Measurements from ENCODE around the gene LRRK1.

LRRK1 gene

GRCh38 chr15:101001796-101002195, 82.6 kb downstream of the LRRK1 start:
- Histone ChIP-seq H3K36me3 (replicated peaks in 1 of 2; ENCODE audit: control insufficient read depth in 2 of 2, insufficient read depth in 2 of 2, low read length in 2 of 2) (no peaks in the 10 kb centered on the region), H2BK5ac (ENCODE audit: low read length) (no peak overlapping the region), H4K8ac (ENCODE audit: low read depth, low read length) (no peak overlapping the region), H3K4me3 (ENCODE audit: low read length in 2 of 2) (no peak overlapping the region), H3K27ac (replicated peaks; ENCODE audit: low read length) (no peak overlapping the region), H4K91ac (ENCODE audit: low read depth, low read length, poor library complexity) (no peak overlapping the region), H3K14ac (ENCODE audit: low read length) (no peak overlapping the region), H3K4ac (ENCODE audit: low read length) (no peak overlapping the region), H3K27me3 (ENCODE audit: control insufficient read depth in 3 of 3, insufficient read depth in 3 of 3, low read depth in 1 of 3, low read length in 3 of 3) (peaks cover 0 to 7% (median 0%) of the 10 kb centered on the region in 3 experiments), H2BK15ac (ENCODE audit: low read length) (no peak overlapping the region), H3K4me1 (ENCODE audit: control insufficient read depth in 2 of 2, insufficient read depth in 1 of 2, low read depth in 1 of 2, low read length in 2 of 2) (no peaks in the 10 kb centered on the region), H3K23ac (ENCODE audit: low read depth, low read length, poor library complexity) (no peak overlapping the region), H3K79me1 (ENCODE audit: low read depth, low read length) (no peaks in the 10 kb centered on the region), H3K9ac (ENCODE audit: low read depth, low read length, poor library complexity) (no peak overlapping the region), H2BK120ac (ENCODE audit: low read depth, low read length) (no peak overlapping the region), H2AFZ (ENCODE audit: low read length) (no peak overlapping the region), H3K4me2 (ENCODE audit: insufficient read depth, low read length, poor library complexity, severe bottlenecking) (no peak overlapping the region), H2AK5ac (ENCODE audit: low read depth, low read length) (no peak overlapping the region), H2BK12ac (ENCODE audit: low read length) (no peak overlapping the region), H3K18ac (ENCODE audit: low read length) (no peak overlapping the region), H3K9me3 (replicated peaks in 1 of 2; ENCODE audit: control insufficient read depth in 2 of 2, insufficient read depth in 1 of 2, low read depth in 1 of 2, low read length in 2 of 2) (peaks cover 6 to 7% of the 10 kb centered on the region in 2 donors)
- no CpG with 5 or more reads among the region's 5 CpGs for WGBS, 2 donors (ENCODE audit: extremely low coverage in 2 of 2, insufficient read length in 2 of 2, insufficient replicate concordance in 1 of 2)
- no peak for DNase-seq (ENCODE audit: low spot score)

GRCh38 chr15:101003081-101003480, 83.9 kb downstream of the LRRK1 start:
- peaks cover 0 to 1% of the 10 kb centered on the region in 2 donors for H3K4me1 ChIP-seq (ENCODE audit: control insufficient read depth in 2 of 2, insufficient read depth in 1 of 2, low read depth in 1 of 2, low read length in 2 of 2)
- H3K27me3 ChIP-seq (ENCODE audit: control insufficient read depth in 3 of 3, insufficient read depth in 3 of 3, low read depth in 1 of 3, low read length in 3 of 3), result peaks cover 0 to 4% (median 3%) of the 10 kb centered on the region in 3 experiments
- no peak overlapping the region for H3K4me3 ChIP-seq (ENCODE audit: low read length in 2 of 2)
- no peak overlapping the region for H4K8ac ChIP-seq (ENCODE audit: low read depth, low read length)
- no peak overlapping the region for H2BK12ac ChIP-seq (ENCODE audit: low read length)
- peaks cover 6 to 7% of the 10 kb centered on the region in 2 donors for H3K9me3 ChIP-seq (replicated peaks in 1 of 2; ENCODE audit: control insufficient read depth in 2 of 2, insufficient read depth in 1 of 2, low read depth in 1 of 2, low read length in 2 of 2)
- no peak overlapping the region for H3K23ac ChIP-seq (ENCODE audit: low read depth, low read length, poor library complexity)
- no peaks in the 10 kb centered on the region for H3K36me3 ChIP-seq (replicated peaks in 1 of 2; ENCODE audit: control insufficient read depth in 2 of 2, insufficient read depth in 2 of 2, low read length in 2 of 2)
- no peaks in the 10 kb centered on the region for H3K79me1 ChIP-seq (ENCODE audit: low read depth, low read length)
- no peak overlapping the region for H3K4me2 ChIP-seq (ENCODE audit: insufficient read depth, low read length, poor library complexity, severe bottlenecking)
- no peak overlapping the region for H3K14ac ChIP-seq (ENCODE audit: low read length)
- no peak overlapping the region for H2BK15ac ChIP-seq (ENCODE audit: low read length)
- H4K91ac ChIP-seq (ENCODE audit: low read depth, low read length, poor library complexity), result no peak overlapping the region
- no peak overlapping the region for H3K18ac ChIP-seq (ENCODE audit: low read length)
- no peak overlapping the region for H3K4ac ChIP-seq (ENCODE audit: low read length)
- H3K27ac ChIP-seq (replicated peaks; ENCODE audit: low read length), result no peak overlapping the region
- no peak overlapping the region for H2BK5ac ChIP-seq (ENCODE audit: low read length)
- no peak overlapping the region for H2BK120ac ChIP-seq (ENCODE audit: low read depth, low read length)
- no peak overlapping the region for H2AFZ ChIP-seq (ENCODE audit: low read length)
- no CpG with 5 or more reads among the region's 1 CpG for WGBS, 2 donors (ENCODE audit: extremely low coverage in 2 of 2, insufficient read length in 2 of 2, insufficient replicate concordance in 1 of 2)
- no peak overlapping the region for H3K9ac ChIP-seq (ENCODE audit: low read depth, low read length, poor library complexity)
- H2AK5ac ChIP-seq (ENCODE audit: low read depth, low read length), result no peak overlapping the region
- DNase-seq (ENCODE audit: low spot score), result no peak

GRCh38 chr15:101003706-101004105, 84.5 kb downstream of the LRRK1 start:
- Histone ChIP-seq H3K4ac (ENCODE audit: low read length) (no peak overlapping the region), H2BK12ac (ENCODE audit: low read length) (no peak overlapping the region), H2BK120ac (ENCODE audit: low read depth, low read length) (no peak overlapping the region), H3K14ac (ENCODE audit: low read length) (no peak overlapping the region), H3K4me3 (ENCODE audit: low read length in 2 of 2) (no peak overlapping the region), H4K8ac (ENCODE audit: low read depth, low read length) (no peak overlapping the region), H3K18ac (ENCODE audit: low read length) (no peak overlapping the region), H4K91ac (ENCODE audit: low read depth, low read length, poor library complexity) (no peak overlapping the region), H3K27me3 (ENCODE audit: control insufficient read depth in 3 of 3, insufficient read depth in 3 of 3, low read depth in 1 of 3, low read length in 3 of 3) (peaks cover 0 to 4% (median 3%) of the 10 kb centered on the region in 3 experiments), H2BK15ac (ENCODE audit: low read length) (no peak overlapping the region), H3K4me1 (ENCODE audit: control insufficient read depth in 2 of 2, insufficient read depth in 1 of 2, low read depth in 1 of 2, low read length in 2 of 2) (peaks cover 0 to 1% of the 10 kb centered on the region in 2 donors), H3K4me2 (ENCODE audit: insufficient read depth, low read length, poor library complexity, severe bottlenecking) (no peak overlapping the region), H3K27ac (replicated peaks; ENCODE audit: low read length) (no peak overlapping the region), H3K36me3 (replicated peaks in 1 of 2; ENCODE audit: control insufficient read depth in 2 of 2, insufficient read depth in 2 of 2, low read length in 2 of 2) (no peaks in the 10 kb centered on the region), H3K79me1 (ENCODE audit: low read depth, low read length) (no peaks in the 10 kb centered on the region), H2AFZ (ENCODE audit: low read length) (no peak overlapping the region), H3K9me3 (replicated peaks in 1 of 2; ENCODE audit: control insufficient read depth in 2 of 2, insufficient read depth in 1 of 2, low read depth in 1 of 2, low read length in 2 of 2) (peaks cover 6 to 7% of the 10 kb centered on the region in 2 donors), H2BK5ac (ENCODE audit: low read length) (no peak overlapping the region), H3K9ac (ENCODE audit: low read depth, low read length, poor library complexity) (no peak overlapping the region), H3K23ac (ENCODE audit: low read depth, low read length, poor library complexity) (no peak overlapping the region), H2AK5ac (ENCODE audit: low read depth, low read length) (no peak overlapping the region)
- no peak for DNase-seq (ENCODE audit: low spot score)
- WGBS, 2 donors (ENCODE audit: extremely low coverage in 2 of 2, insufficient read length in 2 of 2, insufficient replicate concordance in 1 of 2), result no CpG with 5 or more reads among the region's 4 CpGs

GRCh38 chr15:101004500-101004899, 85.3 kb downstream of the LRRK1 start:
- no peak overlapping the region for H3K4ac ChIP-seq (ENCODE audit: low read length)
- H2BK12ac ChIP-seq (ENCODE audit: low read length), result no peak overlapping the region
- no peak overlapping the region for H4K91ac ChIP-seq (ENCODE audit: low read depth, low read length, poor library complexity)
- no CpG with 5 or more reads among the region's 4 CpGs for WGBS, 2 donors (ENCODE audit: extremely low coverage in 2 of 2, insufficient read length in 2 of 2, insufficient replicate concordance in 1 of 2)
- H3K4me3 ChIP-seq (ENCODE audit: low read length in 2 of 2), result no peak overlapping the region
- H3K4me1 ChIP-seq (ENCODE audit: control insufficient read depth in 2 of 2, insufficient read depth in 1 of 2, low read depth in 1 of 2, low read length in 2 of 2), result peaks cover 0 to 1% of the 10 kb centered on the region in 2 donors
- H2BK15ac ChIP-seq (ENCODE audit: low read length), result no peak overlapping the region
- no peak overlapping the region for H2BK120ac ChIP-seq (ENCODE audit: low read depth, low read length)
- H3K9me3 ChIP-seq (replicated peaks in 1 of 2; ENCODE audit: control insufficient read depth in 2 of 2, insufficient read depth in 1 of 2, low read depth in 1 of 2, low read length in 2 of 2), result peaks cover 6 to 7% of the 10 kb centered on the region in 2 donors
- no peak overlapping the region for H2AK5ac ChIP-seq (ENCODE audit: low read depth, low read length)
- H3K36me3 ChIP-seq (replicated peaks in 1 of 2; ENCODE audit: control insufficient read depth in 2 of 2, insufficient read depth in 2 of 2, low read length in 2 of 2), result no peaks in the 10 kb centered on the region
- no peak overlapping the region for H3K4me2 ChIP-seq (ENCODE audit: insufficient read depth, low read length, poor library complexity, severe bottlenecking)
- H3K27me3 ChIP-seq (ENCODE audit: control insufficient read depth in 3 of 3, insufficient read depth in 3 of 3, low read depth in 1 of 3, low read length in 3 of 3), result peaks cover 0 to 4% (median 3%) of the 10 kb centered on the region in 3 experiments
- H3K9ac ChIP-seq (ENCODE audit: low read depth, low read length, poor library complexity), result no peak overlapping the region
- H4K8ac ChIP-seq (ENCODE audit: low read depth, low read length), result no peak overlapping the region
- H2AFZ ChIP-seq (ENCODE audit: low read length), result no peak overlapping the region
- no peak overlapping the region for H3K27ac ChIP-seq (replicated peaks; ENCODE audit: low read length)
- DNase-seq (ENCODE audit: low spot score), result no peak
- H2BK5ac ChIP-seq (ENCODE audit: low read length), result no peak overlapping the region
- H3K79me1 ChIP-seq (ENCODE audit: low read depth, low read length), result no peaks in the 10 kb centered on the region
- H3K18ac ChIP-seq (ENCODE audit: low read length), result no peak overlapping the region
- H3K23ac ChIP-seq (ENCODE audit: low read depth, low read length, poor library complexity), result no peak overlapping the region
- H3K14ac ChIP-seq (ENCODE audit: low read length), result no peak overlapping the region

Data from neuronal stem cell (in vitro differentiated cells).